IMR-90 (cell line): ENCODE data around the gene FEN1. TPM values are rescaled to one million over a fixed set of nuclear protein-coding genes. Genes with fewer than 3 reads are reported as not detected.

Experiments
- ATAC-seq: fragments of 200-7000 bp; cut with Tn5 transposase; 2 replicates; pipeline ENCODE4 v1.9.1; 2020; ENCODE audit warnings: low read depth, mild to moderate bottlenecking, moderate library complexity
- BruUV-seq: library from RNA; stranded (reverse); fragments of 400-500 nt; replicated peaks from 2 replicates; lab custom pipeline; 2021; lab: Mats Ljungman, UMichigan
- CTCF ChIA-PET: fragments of 300-600 bp; formaldehyde crosslinking; extraction: SDS; loops from one replicate; lab custom pipeline; 2021; ENCODE audit warnings: antibody characterized with exemption; lab: Yijun Ruan, JAX
- POLR2A ChIA-PET: fragments of 300-600 bp; sonication (Branson Sonifier 250); formaldehyde crosslinking; loops from one replicate; lab custom pipeline; 2022; ENCODE audit warnings: antibody characterized with exemption; ENCODE audit not compliant: unreplicated experiment; lab: Charles Lee
- DNase-seq: peaks from one replicate; pipeline ENCODE4 v3.0.0; 2013
- H2AFZ ChIP-seq: replicated peaks from 2 replicates; pipeline ENCODE3; 2013; ENCODE audit warnings: low read length, mild to moderate bottlenecking; ENCODE audit not compliant: poor library complexity
- H2AK5ac ChIP-seq: 2 replicates; pipeline ENCODE4 v1.6.1; 2013; ENCODE audit warnings: low read depth, low read length, inconsistent platforms
- H2AK9ac ChIP-seq: replicated peaks from 2 replicates; pipeline ENCODE3; 2013; ENCODE audit warnings: mild to moderate bottlenecking, low read depth, low read length, moderate library complexity; ENCODE audit not compliant: poor library complexity
- H2BK120ac ChIP-seq: 2 replicates; pipeline ENCODE4 v1.6.1; 2013; ENCODE audit warnings: low read depth, low read length, inconsistent platforms
- H2BK15ac ChIP-seq: 3 replicates; pipeline ENCODE4 v1.6.1; 2013; ENCODE audit warnings: low read depth, low read length, inconsistent platforms
- H2BK20ac ChIP-seq: 2 replicates; pipeline ENCODE4 v1.6.1; 2013; ENCODE audit warnings: low read depth, mild to moderate bottlenecking, inconsistent platforms, low read length, moderate library complexity
- H2BK5ac ChIP-seq: 2 replicates; pipeline ENCODE4 v1.6.1; 2013; ENCODE audit warnings: mild to moderate bottlenecking, low read depth, low read length, inconsistent platforms; ENCODE audit not compliant: poor library complexity, severe bottlenecking
- H3K14ac ChIP-seq: replicated peaks from 2 replicates; pipeline ENCODE4 v1.6.1; 2013; ENCODE audit warnings: low read depth, low read length, inconsistent platforms
- H3K18ac ChIP-seq: 2 replicates; pipeline ENCODE4 v1.6.1; 2013; ENCODE audit warnings: low read depth, low read length, control low read depth
- H3K23ac ChIP-seq: 2 replicates; pipeline ENCODE4 v1.6.1; 2013; ENCODE audit warnings: low read depth, low read length, inconsistent platforms
- H3K27ac ChIP-seq: 2 replicates; pipeline ENCODE4 v1.5.1; 2013; ENCODE audit warnings: mild to moderate bottlenecking, control low read depth, low read length; ENCODE audit not compliant: insufficient read depth
- H3K27me3 ChIP-seq: 2 replicates; pipeline ENCODE4 v1.6.1; 2013; ENCODE audit warnings: low read length; ENCODE audit not compliant: control insufficient read depth, insufficient read depth
- H3K36me3 ChIP-seq: 2 replicates; pipeline ENCODE4 v1.6.1; 2013; ENCODE audit warnings: low read length, mixed read lengths; ENCODE audit not compliant: control insufficient read depth, insufficient read depth
- H3K4ac ChIP-seq: 2 replicates; pipeline ENCODE4 v1.6.1; 2013; ENCODE audit warnings: low read depth, low read length, inconsistent platforms
- H3K4me1 ChIP-seq: 2 replicates; pipeline ENCODE4 v1.6.1; 2013; ENCODE audit warnings: low read length, mixed read lengths; ENCODE audit not compliant: control insufficient read depth, insufficient read depth
- H3K4me2 ChIP-seq: 2 replicates; pipeline ENCODE4 v1.6.1; 2013; ENCODE audit warnings: low read depth, mild to moderate bottlenecking, control low read depth, low read length, moderate library complexity
- H3K4me3 ChIP-seq: 2 replicates; pipeline ENCODE4 v1.5.1; 2013; ENCODE audit warnings: low read depth, mild to moderate bottlenecking, control low read depth, low read length, moderate library complexity; ENCODE audit not compliant: insufficient read depth
- H3K56ac ChIP-seq: 2 replicates; pipeline ENCODE4 v1.6.1; 2013; ENCODE audit warnings: low read length, inconsistent platforms; ENCODE audit not compliant: insufficient read depth; ENCODE audit errors: extremely low read depth
- H3K79me1 ChIP-seq, 2 experiments: 2 replicates each; pipeline ENCODE4 v1.6.1; 2013; ENCODE audit warnings: low read length in 2 of 2, inconsistent platforms in 1 of 2, low read depth in 1 of 2
- H3K9ac ChIP-seq: 2 replicates; pipeline ENCODE4 v1.6.1; 2013; ENCODE audit warnings: low read depth, low read length, control low read depth
- H3K9me1 ChIP-seq: 2 replicates; pipeline ENCODE4 v1.6.1; 2013; ENCODE audit warnings: low read length, inconsistent platforms; ENCODE audit not compliant: insufficient read depth
- H3K9me3 ChIP-seq: 2 replicates; pipeline ENCODE4 v1.6.1; 2013; ENCODE audit warnings: low read length; ENCODE audit not compliant: control insufficient read depth, insufficient read depth
- H4K20me1 ChIP-seq: 2 replicates; pipeline ENCODE4 v1.6.1; 2013; ENCODE audit warnings: low read length, inconsistent platforms; ENCODE audit not compliant: insufficient read depth
- H4K5ac ChIP-seq: 2 replicates; pipeline ENCODE4 v1.6.1; 2013; ENCODE audit warnings: mild to moderate bottlenecking, low read depth, low read length, control low read depth
- H4K8ac ChIP-seq, 2 experiments: 2 replicates each; pipeline ENCODE4 v1.6.1; 2013; ENCODE audit warnings: low read depth in 2 of 2, low read length in 2 of 2, control low read depth in 1 of 2, inconsistent platforms in 1 of 2
- H4K91ac ChIP-seq: 2 replicates; pipeline ENCODE4 v1.6.1; 2013; ENCODE audit warnings: low read depth, low read length, inconsistent platforms; ENCODE audit not compliant: insufficient read depth
- BHLHE40 ChIP-seq: fragments of 150-350 bp; IDR thresholded peaks from 2 replicates; pipeline ENCODE4 v1.6.1; 2016; ENCODE audit warnings: mild to moderate bottlenecking, low read depth, low read length
- CHD1 ChIP-seq: IDR thresholded peaks from 2 replicates; pipeline ENCODE4 v1.6.1; 2012; ENCODE audit warnings: low read depth, low read length, improper control_type of control experiment
- ELK1 ChIP-seq: fragments of 150-350 bp; IDR thresholded peaks from 2 replicates; pipeline ENCODE4 v1.6.1; 2016; ENCODE audit warnings: low read depth, mild to moderate bottlenecking, low read length, moderate library complexity, borderline replicate concordance
- MAFK ChIP-seq: IDR thresholded peaks from 2 replicates; pipeline ENCODE4 v1.6.1; 2012; ENCODE audit warnings: low read depth, low read length, improper control_type of control experiment
- RAD21 ChIP-seq: IDR thresholded peaks from 2 replicates; pipeline ENCODE4 v1.6.1; 2012; ENCODE audit warnings: low read length, improper control_type of control experiment
- RCOR1 ChIP-seq: IDR thresholded peaks from 2 replicates; pipeline ENCODE4 v1.6.1; 2012; ENCODE audit warnings: mild to moderate bottlenecking, low read length, improper control_type of control experiment; ENCODE audit not compliant: insufficient replicate concordance
- SMC3 ChIP-seq: fragments of 150-350 bp; IDR thresholded peaks from 2 replicates; pipeline ENCODE4 v1.6.1; 2016; ENCODE audit warnings: low read depth, mild to moderate bottlenecking, antibody characterized with exemption, low read length, moderate library complexity
- USF2 ChIP-seq: fragments of 150-350 bp; IDR thresholded peaks from 2 replicates; pipeline ENCODE4 v1.6.1; 2017; ENCODE audit warnings: mild to moderate bottlenecking, antibody characterized with exemption, low read length, low read depth
- WGBS, 2 experiments: methylation state at CpG; one replicate each; pipeline versions ENCODE4 v1.1.5 to v1.1.7; 2013; ENCODE audit warnings: missing lambda C conversion rate in 2 of 2; ENCODE audit not compliant: insufficient read length in 1 of 2; ENCODE audit errors: extremely low coverage in 2 of 2; 5-methylcytosine and 5-hydroxymethylcytosine counted together
- dilution Hi-C: fragments of 300-500 bp; cut with HindIII; formaldehyde crosslinking; loops from one replicate; pipeline ENCODE4 v1.14.3; 2018; ENCODE audit warnings: low sequenced_read_pairs; ENCODE audit not compliant: unreplicated experiment
- in situ Hi-C: fragments of 300-500 bp; cut with MboI; formaldehyde crosslinking; loops from 3 replicates; pipeline ENCODE4 v1.14.3; 2019; ENCODE audit warnings: low sequenced_read_pairs, inconsistent platforms, mixed read lengths
- intact Hi-C: fragments of 100-400 bp; cut with micrococcal nuclease; formaldehyde crosslinking; loops from 2 replicates; pipeline ENCODE4 v1.10.0; 2022
- polyA plus RNA-seq, 3 experiments: library from polyadenylated mRNA; depleted of rRNA; stranded (reverse); fragments of >200 nt; gene quantifications; 2 replicates each; pipeline ENCODE4 v1.2.3, GENCODE V29; 2012; ENCODE audit warnings: low replicate concordance in 1 of 3
- total RNA-seq: library from RNA; depleted of rRNA; stranded (reverse); fragments of >200 nt; gene quantifications from 2 replicates; pipeline ENCODE4 v1.2.3, GENCODE V29; 2012

The FEN1 gene
- total and polyA plus RNA-seq, 2 of the 4 experiments (the other 2 are of a cell fraction) = 23.0 to 41.9 TPM

- no peak overlapping the region for H3K14ac ChIP-seq
- CTCF ChIA-PET = interaction anchor here (0.8 to 1.3 kb wide), 3 partner anchors 32 to 335 kb away, joined by 3 to 5 read pairs (median 3); no protein-coding TSS in a partner anchor
- H3K23ac ChIP-seq = no peak overlapping the region
- H3K9me1 ChIP-seq = no peaks in the 10 kb centered on the region
- H2BK20ac ChIP-seq = no peak overlapping the region
- intact Hi-C loops = loop anchor here (1.0 kb wide), 2 partner anchors 30 to 362 kb away; no protein-coding TSS in a partner anchor
- no peak overlapping the region for H3K4me3 ChIP-seq
- H3K4ac ChIP-seq = no peak overlapping the region
- dilution Hi-C loops = no loop called here
- H3K56ac ChIP-seq = no peak overlapping the region
- no peaks in the 10 kb centered on the region for H4K20me1 ChIP-seq
- no peak overlapping the region for H2AK5ac ChIP-seq
- H3K9me3 ChIP-seq = no peaks in the 10 kb centered on the region
- H2AFZ ChIP-seq = peak overlapping the region; percentile 33
- no peaks in the 10 kb centered on the region; the same call in 1 of the 2 replicates for H3K36me3 ChIP-seq
- POLR2A ChIA-PET = no interaction called here
- 80% methylated on average over 4 of the region's 19 CpGs; no CpG with 5 or more reads in 1 of the 2 experiments for WGBS, 2 experiments
- no peak overlapping the region for H2BK5ac ChIP-seq
- H2BK120ac ChIP-seq = no peak overlapping the region
- no peak for ATAC-seq
- H3K79me1 ChIP-seq = no peaks in the 10 kb centered on the region
- H2BK15ac ChIP-seq = no peak overlapping the region
- H4K5ac ChIP-seq = no peak overlapping the region
- no peaks in the 10 kb centered on the region; the same call in 1 of the 2 replicates for H3K4me1 ChIP-seq
- no peak overlapping the region for H3K4me2 ChIP-seq
- H4K91ac ChIP-seq = no peak overlapping the region
- no peak overlapping the region for H3K27ac ChIP-seq
- no peak for DNase-seq
- in situ Hi-C loops = no loop called here
- TF ChIP-seq BHLHE40 (no peak), USF2 (no peak), SMC3 (no peak), MAFK (no peak), RCOR1 (no peak), CHD1 (no peak), ELK1 (no peak), RAD21 (no peak)
- H4K8ac ChIP-seq = no peak overlapping the region
- BruUV-seq = no TSS peak
- H3K18ac ChIP-seq = no peak overlapping the region
- H3K27me3 ChIP-seq = no peaks in the 10 kb centered on the region; the same call in 1 of the 2 replicates
- no peak overlapping the region for H2AK9ac ChIP-seq
- H3K9ac ChIP-seq = no peak overlapping the region
Measured at GRCh38 chr11:61746442-61747191, 46.1 kb upstream of the FEN1 start.
